SK-N-MC (cell line): ENCODE measurements around the gene AFAP1L2.

Source experiments
- EZH2 ChIP-seq: fragments of 200-600 bp; sonication (generic); IDR thresholded peaks from one replicate; pipeline ENCODE4 v1.6.1; 2017; ENCODE audit warnings: antibody characterized with exemption
- FOXP2 ChIP-seq: optimal IDR thresholded peaks from 2 replicates; pipeline ENCODE3; 2011; ENCODE audit warnings: mild to moderate bottlenecking, moderate library complexity; ENCODE audit not compliant: insufficient read depth; ENCODE audit errors: extremely low read length, control extremely low read depth
- POLR2AphosphoS5 ChIP-seq: IDR thresholded peaks from 2 replicates; pipeline ENCODE4 v1.6.1; 2012; ENCODE audit warnings: mild to moderate bottlenecking, low read depth, low read length, borderline replicate concordance

DNA sequence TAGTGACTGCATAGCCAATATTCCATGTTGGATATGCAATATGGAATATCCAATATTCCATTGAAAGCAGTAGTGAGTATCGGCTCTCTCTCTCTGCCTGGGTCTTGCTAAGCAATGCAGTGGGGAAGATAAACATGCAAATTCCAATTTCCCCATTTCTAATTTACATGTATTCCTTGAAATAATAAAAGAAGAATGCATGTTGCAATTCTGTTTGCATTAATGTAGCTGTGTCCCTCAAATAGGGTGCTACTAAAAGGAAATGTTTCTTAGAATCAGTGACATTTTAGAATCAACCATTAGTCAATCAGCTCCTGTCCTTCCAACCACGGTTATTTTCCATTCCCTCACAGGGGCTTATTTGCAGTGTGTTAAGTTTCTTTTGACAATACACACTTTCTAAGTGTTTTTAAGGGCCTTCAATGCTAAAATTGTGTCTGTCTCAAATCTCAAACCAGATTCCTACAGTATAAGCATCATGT, 46.7 kb downstream of the AFAP1L2 start:
- no peak for TF ChIP-seq EZH2
- TF ChIP-seq POLR2AphosphoS5: no peak
- TF ChIP-seq FOXP2: no peak
